K562 (cell line): ENCODE measurements around the gene WDR91. TPM values are rescaled to one million over a fixed set of nuclear protein-coding genes. Genes with fewer than 3 reads are reported as not detected.

ENCODE experiments used
- ATAC-seq: fragments of 200-7000 bp; cut with Tn5 transposase; 3 replicates; pipeline ENCODE4 v1.9.1; 2020; ENCODE audit warnings: moderate library complexity
- BruUV-seq: library from RNA; stranded (reverse); fragments of 400-500 nt; replicated peaks from 2 replicates; lab custom pipeline; 2021; lab: Mats Ljungman, UMichigan
- CTCF ChIA-PET: fragments of 300-600 bp; formaldehyde crosslinking; extraction: SDS; loops from one replicate; lab custom pipeline; 2021; ENCODE audit warnings: low intra/inter-chr PET ratio; lab: Yijun Ruan, JAX
- POLR2A ChIA-PET: fragments of 300-600, 350-650 bp; sonication (Branson Sonifier 250); formaldehyde crosslinking; extraction: SDS; loops from one replicate; lab custom pipeline; 2021; ENCODE audit warnings: antibody characterized with exemption, inconsistent platforms; lab: Yijun Ruan, JAX
- DNase-seq, 4 experiments: peaks; one replicate each; pipeline versions ENCODE4 v3.0.0 to v3.0.0-alpha.2; 2011 to 2018; ENCODE audit warnings: low spot score in 3 of 4, mixed read lengths in 3 of 4; ENCODE audit errors: extremely low read depth in 1 of 4
- FAIRE-seq: peaks from 2 replicates; lab custom pipeline; 2011; peaks lifted over from hg19 to GRCh38; lab: Jason Lieb, UNC
- H2AFZ ChIP-seq: 2 replicates; pipeline ENCODE4 v1.6.0; 2011; ENCODE audit warnings: low read depth, low read length, control low read depth, inconsistent platforms
- H3K27ac ChIP-seq: fragments of 200-600 bp; 3 replicates; pipeline ENCODE4 v1.8.0; 2011; ENCODE audit warnings: low read depth, mild to moderate bottlenecking, control low read depth, inconsistent platforms, low read length, moderate library complexity, mixed read lengths; ENCODE audit errors: extremely low read depth
- H3K27me3 ChIP-seq, 2 experiments: fragments of 300-600 bp in 1 of 2; 2 replicates in 1 of 2; 3 replicates in 1 of 2; pipeline versions ENCODE4 v1.6.0 to v1.8.0; 2011; ENCODE audit warnings: inconsistent platforms in 2 of 2, low read length in 2 of 2, mild to moderate bottlenecking in 1 of 2, mixed read lengths in 1 of 2, moderate library complexity in 1 of 2; ENCODE audit not compliant: control insufficient read depth in 2 of 2, insufficient read depth in 2 of 2
- H3K36me3 ChIP-seq: fragments of 300-600 bp; 3 replicates; pipeline ENCODE4 v1.8.0; 2011; ENCODE audit warnings: mild to moderate bottlenecking, low read length, inconsistent platforms; ENCODE audit not compliant: control insufficient read depth, insufficient read depth
- H3K4me1 ChIP-seq, 2 experiments: fragments of 200-600 bp in 1 of 2; replicated peaks in 1 of 2; 2 replicates in 1 of 2; 3 replicates in 1 of 2; pipeline versions ENCODE4 v1.5.1 to v1.8.0; 2011; ENCODE audit warnings: inconsistent platforms in 2 of 2, low read length in 2 of 2, mild to moderate bottlenecking in 1 of 2, mixed read lengths in 1 of 2, moderate library complexity in 1 of 2; ENCODE audit not compliant: control insufficient read depth in 2 of 2, insufficient read depth in 2 of 2
- H3K4me2 ChIP-seq: 2 replicates; pipeline ENCODE4 v1.6.1; 2011; ENCODE audit warnings: low read length, control low read depth, inconsistent platforms, mixed read lengths; ENCODE audit not compliant: insufficient read depth
- H3K4me3 ChIP-seq: fragments of 200-600 bp; sonication (generic), shearing (Covaris generic); 2 replicates; pipeline ENCODE4 v1.5.1; 2016; ENCODE audit warnings: control low read depth, inconsistent platforms
- H3K79me2 ChIP-seq: fragments of 200-600 bp; 3 replicates; pipeline ENCODE4 v1.8.0; 2011; ENCODE audit warnings: low read length, inconsistent platforms; ENCODE audit not compliant: control insufficient read depth, insufficient read depth
- H3K9ac ChIP-seq, 2 experiments: 2 replicates each; pipeline versions ENCODE4 v1.6.0 to v1.6.1; 2011; ENCODE audit warnings: low read depth in 2 of 2, low read length in 2 of 2, control low read depth in 1 of 2, inconsistent platforms in 1 of 2, mild to moderate bottlenecking in 1 of 2, mixed read lengths in 1 of 2; ENCODE audit not compliant: insufficient read depth in 1 of 2
- H3K9me1 ChIP-seq: one replicate; pipeline ENCODE4 v1.6.0; 2011; ENCODE audit warnings: inconsistent platforms, mild to moderate bottlenecking, low read length, moderate library complexity; ENCODE audit not compliant: control insufficient read depth, insufficient read depth
- H3K9me3 ChIP-seq: replicated peaks from 2 replicates; pipeline ENCODE4 v1.5.1; 2011; ENCODE audit warnings: low read depth, low read length, inconsistent platforms; ENCODE audit not compliant: control insufficient read depth, insufficient read depth
- H4K20me1 ChIP-seq: replicated peaks from 2 replicates; pipeline ENCODE4 v1.6.1; 2011; ENCODE audit warnings: low read length, inconsistent platforms, mixed read lengths; ENCODE audit not compliant: control insufficient read depth, insufficient read depth
- FOXJ3 ChIP-seq: sonication (generic); formaldehyde crosslinking; IDR thresholded peaks from 2 replicates; pipeline ENCODE4 v1.4.0; 2020; ENCODE audit warnings: mild to moderate bottlenecking, missing genetic modification reagents
- HNRNPL ChIP-seq: fragments of 200-400 bp; formaldehyde crosslinking; IDR thresholded peaks from 2 replicates; pipeline ENCODE4 v1.6.1; 2017; ENCODE audit warnings: low read depth, mild to moderate bottlenecking, low read length
- KLF10 ChIP-seq: fragments of 250-450 bp; sonication (Bioruptor Pico); IDR thresholded peaks from 2 replicates; pipeline ENCODE4 v1.6.1; 2021; ENCODE audit warnings: matching md5 sums
- LCOR ChIP-seq: sonication (generic); formaldehyde crosslinking; IDR thresholded peaks from 2 replicates; pipeline ENCODE4 v1.8.0; 2022; ENCODE audit warnings: mild to moderate bottlenecking, missing genetic modification reagents
- SMARCA5 ChIP-seq: fragments of 450-650 bp; IDR thresholded peaks from 2 replicates; pipeline ENCODE4 v1.6.1; 2016
- ZNF224 ChIP-seq: sonication (generic); formaldehyde crosslinking; IDR thresholded peaks from 2 replicates; pipeline ENCODE4 v1.8.0; 2022; ENCODE audit warnings: mild to moderate bottlenecking, missing genetic modification reagents
- WGBS: fragments of 100-300 bp; shearing (Covaris generic); methylation state at CpG from one replicate; pipeline ENCODE4 v1.1.6; 2016; ENCODE audit warnings: low coverage, mixed read lengths; ENCODE audit not compliant: insufficient coverage; ENCODE audit errors: missing lambda C conversion rate; 5-methylcytosine and 5-hydroxymethylcytosine counted together
- in situ Hi-C: fragments of 300-500 bp; cut with MboI; formaldehyde crosslinking; loops from 4 replicates; pipeline ENCODE4 v1.15.0; 2018; ENCODE audit warnings: inconsistent platforms, mixed read lengths
- intact Hi-C: fragments of 100-400 bp; cut with micrococcal nuclease; formaldehyde crosslinking; loops from 2 replicates; pipeline ENCODE4 v1.14.2; 2022
- polyA plus RNA-seq, 8 experiments: library from polyadenylated mRNA; depleted of rRNA in 4 of 8; stranded (reverse) in 5 of 8; unstranded in 3 of 8; fragments of >200 nt; fragmentation: Nextera tagmentation in 2 of 8; fragmentation: Illumina TruSeq in 1 of 8; extraction: Ambion mirVana in 2 of 8; extraction: Trizol in 1 of 8; gene quantifications; 2 replicates each; pipeline versions ENCODE4 v1.2.1 to v1.2.3, GENCODE V29; 2011 to 2014; ENCODE audit warnings: inconsistent platforms in 1 of 8, missing spikeins in 1 of 8
- total RNA-seq, 7 experiments: library from RNA; depleted of rRNA in 6 of 7; stranded (reverse); fragments of >200 nt in 6 of 7; fragmentation: Illumina TruSeq in 2 of 7; extraction: Trizol in 2 of 7; gene quantifications; 2 replicates each; pipeline versions ENCODE4 v1.2.1 to v1.2.3, GENCODE V29; 2011 to 2021; ENCODE audit warnings: low replicate concordance in 1 of 7
- TF ChIP-seq, protein P1 (sequence below): fragments of 250-450 bp; sonication (Bioruptor Pico); IDR thresholded peaks from 2 replicates; pipeline ENCODE4 v1.5.0; 2021
- TF ChIP-seq, protein P2 (sequence below): sonication (generic); formaldehyde crosslinking; IDR thresholded peaks from 2 replicates; pipeline ENCODE4 v1.8.0; 2022; ENCODE audit warnings: mild to moderate bottlenecking, low read depth, missing genetic modification reagents
- TF ChIP-seq, protein P3 (sequence below): fragments of 450-650 bp; IDR thresholded peaks from 2 replicates; pipeline ENCODE4 v1.6.1; 2014; ENCODE audit warnings: low read depth, mild to moderate bottlenecking, moderate library complexity, borderline replicate concordance

The WDR91 gene
- total and polyA plus RNA-seq, 9 of the 15 experiments (the other 6 are each of a cell fraction or from before 2014, with no cell fraction given): 1.9 to 18.2 (median 9.8) TPM

DNA sequence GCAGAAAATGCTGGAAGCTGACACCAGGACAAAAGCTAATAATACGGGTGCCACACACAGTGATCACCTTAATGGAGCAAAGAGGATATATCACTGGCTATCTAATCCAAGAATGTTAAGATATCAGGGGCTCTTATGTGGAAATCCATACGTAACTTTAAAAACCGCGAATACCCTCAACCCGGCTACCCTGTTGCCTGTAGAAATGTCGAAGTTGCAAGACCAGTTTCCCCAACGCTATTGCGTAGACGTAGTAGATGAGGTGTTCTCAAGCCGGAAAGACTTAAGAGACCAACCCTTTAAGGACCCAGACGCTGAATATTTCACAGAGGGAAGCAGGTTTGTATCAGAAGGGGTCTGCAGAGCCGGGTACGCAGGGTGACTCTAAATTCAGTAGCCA, 33.0 kb downstream of the WDR91 start:
- intact Hi-C loops: loop anchor here (10.0 kb wide), 1 partner anchor 304 kb away; no protein-coding TSS in a partner anchor
- H3K9ac ChIP-seq: no peak overlapping the region
- H4K20me1 ChIP-seq: no peaks in the 10 kb centered on the region
- no peaks in the 10 kb centered on the region for H3K79me2 ChIP-seq
- ChIA-PET POLR2A (interaction anchor here (1.9 to 2.9 kb wide), 2 partner anchors 7 to 10 kb away, joined by 6 to 10 read pairs; partner anchors contain the start of gene CYREN), CTCF (interaction anchor here (0.6 kb wide), 1 partner anchor 193 kb away, joined by 3 read pairs; no protein-coding TSS in a partner anchor)
- FAIRE-seq: no peak
- DNase-seq: no peak
- H3K9me3 ChIP-seq: peaks cover 20% of the 10 kb centered on the region
- H3K4me2 ChIP-seq: no peak overlapping the region
- H3K4me3 ChIP-seq: no peak overlapping the region
- no peak for ATAC-seq
- BruUV-seq: no TSS peak
- no peaks in the 10 kb centered on the region for H3K27me3 ChIP-seq
- in situ Hi-C loops: no loop called here
- TF ChIP-seq, protein P1, sequence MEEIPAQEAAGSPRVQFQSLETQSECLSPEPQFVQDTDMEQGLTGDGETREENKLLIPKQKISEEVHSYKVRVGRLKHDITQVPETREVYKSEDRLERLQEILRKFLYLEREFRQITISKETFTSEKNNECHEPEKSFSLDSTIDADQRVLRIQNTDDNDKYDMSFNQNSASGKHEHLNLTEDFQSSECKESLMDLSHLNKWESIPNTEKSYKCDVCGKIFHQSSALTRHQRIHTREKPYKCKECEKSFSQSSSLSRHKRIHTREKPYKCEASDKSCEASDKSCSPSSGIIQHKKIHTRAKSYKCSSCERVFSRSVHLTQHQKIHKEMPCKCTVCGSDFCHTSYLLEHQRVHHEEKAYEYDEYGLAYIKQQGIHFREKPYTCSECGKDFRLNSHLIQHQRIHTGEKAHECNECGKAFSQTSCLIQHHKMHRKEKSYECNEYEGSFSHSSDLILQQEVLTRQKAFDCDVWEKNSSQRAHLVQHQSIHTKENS: no peak
- TF ChIP-seq LCOR (CRISPR knock-in tag) (no peak), KLF10 (CRISPR knock-in tag) (no peak), FOXJ3 (CRISPR knock-in tag) (no peak), ZNF224 (no peak), SMARCA5 (no peak), HNRNPL (no peak)
- TF ChIP-seq, protein P2, sequence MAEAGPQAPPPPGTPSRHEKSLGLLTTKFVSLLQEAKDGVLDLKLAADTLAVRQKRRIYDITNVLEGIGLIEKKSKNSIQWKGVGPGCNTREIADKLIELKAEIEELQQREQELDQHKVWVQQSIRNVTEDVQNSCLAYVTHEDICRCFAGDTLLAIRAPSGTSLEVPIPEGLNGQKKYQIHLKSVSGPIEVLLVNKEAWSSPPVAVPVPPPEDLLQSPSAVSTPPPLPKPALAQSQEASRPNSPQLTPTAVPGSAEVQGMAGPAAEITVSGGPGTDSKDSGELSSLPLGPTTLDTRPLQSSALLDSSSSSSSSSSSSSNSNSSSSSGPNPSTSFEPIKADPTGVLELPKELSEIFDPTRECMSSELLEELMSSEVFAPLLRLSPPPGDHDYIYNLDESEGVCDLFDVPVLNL (CRISPR knock-in tag): no peak
- TF ChIP-seq, protein P3, sequence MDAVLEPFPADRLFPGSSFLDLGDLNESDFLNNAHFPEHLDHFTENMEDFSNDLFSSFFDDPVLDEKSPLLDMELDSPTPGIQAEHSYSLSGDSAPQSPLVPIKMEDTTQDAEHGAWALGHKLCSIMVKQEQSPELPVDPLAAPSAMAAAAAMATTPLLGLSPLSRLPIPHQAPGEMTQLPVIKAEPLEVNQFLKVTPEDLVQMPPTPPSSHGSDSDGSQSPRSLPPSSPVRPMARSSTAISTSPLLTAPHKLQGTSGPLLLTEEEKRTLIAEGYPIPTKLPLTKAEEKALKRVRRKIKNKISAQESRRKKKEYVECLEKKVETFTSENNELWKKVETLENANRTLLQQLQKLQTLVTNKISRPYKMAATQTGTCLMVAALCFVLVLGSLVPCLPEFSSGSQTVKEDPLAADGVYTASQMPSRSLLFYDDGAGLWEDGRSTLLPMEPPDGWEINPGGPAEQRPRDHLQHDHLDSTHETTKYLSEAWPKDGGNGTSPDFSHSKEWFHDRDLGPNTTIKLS: no peak
- H2AFZ ChIP-seq: no peak overlapping the region
- H3K4me1 ChIP-seq: peaks cover 0 to 5% of the 10 kb centered on the region in 2 experiments; a peak in 2 of 5 replicates
- no peaks in the 10 kb centered on the region for H3K9me1 ChIP-seq
- H3K36me3 ChIP-seq: no peaks in the 10 kb centered on the region
- WGBS: 45% methylated on average over 13 of the region's 13 CpGs
- H3K27ac ChIP-seq: no peak overlapping the region
